Upper lobe of left lung (tissue), 4 donors: ENCODE data around the gene NPPB.

Source experiments
- CTCF ChIP-seq, 6 experiments: fragments of 450-650 bp in 4 of 6; fragments of 200-600 bp in 2 of 6; sonication (generic) in 2 of 6; IDR thresholded peaks; one replicate each; pipeline ENCODE4 v1.5.1; 2016 to 2019; ENCODE audit warnings: antibody characterized with exemption in 6 of 6
- EP300 ChIP-seq, 4 donors: sonication (generic); formaldehyde crosslinking; IDR thresholded peaks; one replicate each; pipeline ENCODE4 v1.5.1; 2017; ENCODE audit warnings: antibody characterized with exemption in 4 of 4, control low read depth in 2 of 4
- POLR2A ChIP-seq, 4 donors: fragments of 450-650 bp; IDR thresholded peaks; one replicate each; pipeline ENCODE4 v1.5.1; 2016 to 2017; ENCODE audit warnings: antibody characterized with exemption in 4 of 4, mild to moderate bottlenecking in 2 of 4

- TF ChIP-seq CTCF (IDR thresholded peaks at IDR 0.05), result no peak
- no peak for TF ChIP-seq POLR2A (IDR thresholded peaks at IDR 0.05)
- TF ChIP-seq EP300 (IDR thresholded peaks at IDR 0.05), result no peak
Measured at GRCh38 chr1:11835441-11836225, 23.1 kb downstream of the NPPB start.
